Stimulated activated naive B cell treated with anti-CD40 and anti-IgM and Interleukin-4, amounts not matched to agents 10 μg/mL and 1 μg/mL and 100 μg/mL, for 72 hours (primary cell): ENCODE measurements around the gene PLPP6.
"Not testable (repeated sequence)": the region's sequence is repeated elsewhere in the genome, so short reads cannot be mapped to it uniquely, and the experiment has no call there.

Source experiments
- ATAC-seq, 2 donors: fragments of 150-1000 bp; cut with Tn5 transposase; replicated peaks; 2 replicates each; pipeline ENCODE4 v1.10.0; 2021; ENCODE audit warnings: moderate library complexity in 1 of 2
- DNase-seq: peaks from one replicate; pipeline ENCODE4 v3.0.0; 2021
- H3K27ac Mint-ChIP-seq: one replicate; pipeline ENCODE4 v1.8.0; 2022; ENCODE audit warnings: mild to moderate bottlenecking, mixed read lengths
- H3K27me3 Mint-ChIP-seq, 2 donors: one replicate each; pipeline ENCODE4 v1.8.0; 2022; ENCODE audit warnings: mixed read lengths in 2 of 2
- H3K36me3 Mint-ChIP-seq, 2 donors: one replicate each; pipeline ENCODE4 v1.8.0; 2022; ENCODE audit warnings: mixed read lengths in 2 of 2, mild to moderate bottlenecking in 1 of 2
- H3K4me1 Mint-ChIP-seq, 2 donors: one replicate each; pipeline ENCODE4 v1.8.0; 2022; ENCODE audit warnings: mixed read lengths in 2 of 2, mild to moderate bottlenecking in 1 of 2
- H3K4me3 Mint-ChIP-seq, 2 donors: one replicate each; pipeline ENCODE4 v1.8.0; 2022; ENCODE audit warnings: mild to moderate bottlenecking in 2 of 2, mixed read lengths in 2 of 2, moderate library complexity in 1 of 2
- H3K9me3 Mint-ChIP-seq, 2 donors: one replicate each; pipeline ENCODE4 v1.8.0; 2022; ENCODE audit warnings: mixed read lengths in 2 of 2, mild to moderate bottlenecking in 1 of 2

Gene PLPP6

DNA sequence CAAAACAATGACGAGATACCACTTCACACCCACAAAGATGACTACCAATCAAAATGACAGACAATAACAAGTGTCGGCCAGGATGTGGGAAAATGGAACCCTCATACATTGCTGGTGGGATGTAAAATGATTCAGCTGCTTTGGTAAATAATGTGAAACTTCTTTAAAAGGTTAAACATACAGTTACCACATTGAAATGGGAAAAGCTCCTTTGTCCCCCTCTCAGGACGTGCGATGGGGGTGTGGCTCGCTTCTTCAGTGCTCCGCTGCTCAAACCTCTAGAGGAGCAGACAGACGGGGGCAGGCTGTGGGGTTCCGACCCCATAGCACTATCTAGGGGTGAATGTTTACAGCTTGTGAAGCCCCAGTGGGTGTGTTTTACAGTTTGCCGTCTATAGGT is 8.0 kb upstream of the PLPP6 start:
- H3K27ac Mint-ChIP-seq, result no peak overlapping the region
- ATAC-seq, result no peak

DNA sequence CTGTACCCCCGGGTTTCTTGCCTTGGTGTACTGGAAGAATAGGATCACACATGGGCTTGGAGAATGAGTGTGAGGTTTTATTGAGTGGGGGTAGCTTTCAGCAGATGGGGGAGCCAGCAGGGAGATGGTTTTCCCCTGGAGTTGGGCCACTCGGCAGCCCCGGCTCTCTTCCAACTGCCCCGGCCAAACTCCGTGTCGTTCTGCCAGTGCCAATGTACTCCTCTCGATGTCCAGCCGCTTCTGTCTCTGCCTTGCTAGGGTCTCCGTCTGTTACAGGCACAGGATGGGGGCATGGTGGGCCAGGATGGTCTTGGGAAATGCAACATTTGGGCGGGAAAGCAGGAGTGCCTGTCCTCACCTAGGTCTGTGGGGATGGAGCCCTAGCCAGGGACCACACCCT is 7.6 kb upstream of the PLPP6 start:
- H3K4me1 Mint-ChIP-seq, result no peaks in the 10 kb centered on the region
- no peak overlapping the region for H3K4me3 Mint-ChIP-seq

More for the DNA sequence above, 8.0 kb upstream of the PLPP6 start:
- DNase-seq, result no peak
- Mint-ChIP-seq H3K4me1 (no peaks in the 10 kb centered on the region), H3K4me3 (no peak overlapping the region), H3K27me3 (peaks cover 42 to 53% of the 10 kb centered on the region in 2 donors), H3K36me3 (no peaks in the 10 kb centered on the region), H3K9me3 (no peaks in the 10 kb centered on the region)

DNA sequence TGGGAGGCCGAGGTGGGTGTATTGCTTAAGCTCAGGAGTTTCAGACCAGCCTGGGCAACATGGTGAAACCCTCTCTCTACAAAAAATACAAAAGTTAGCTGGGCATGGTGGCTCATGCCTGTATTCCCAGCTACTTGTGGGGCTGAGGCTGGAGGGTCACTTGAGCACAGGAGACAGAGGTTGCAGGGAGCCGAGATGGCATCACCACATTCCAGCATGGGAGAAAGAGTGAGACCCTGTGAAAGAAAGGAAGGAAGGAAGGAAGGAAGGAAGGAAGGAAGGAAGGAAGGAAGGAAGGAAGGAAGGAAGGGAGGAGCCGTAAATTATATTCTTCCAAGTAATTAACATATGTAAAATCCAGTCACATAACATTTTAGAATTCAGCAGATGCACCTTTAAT is 5.9 kb upstream of the PLPP6 start:
- H3K4me3 Mint-ChIP-seq, H3K4me1 Mint-ChIP-seq, DNase-seq, H3K36me3 Mint-ChIP-seq, H3K9me3 Mint-ChIP-seq, H3K27ac Mint-ChIP-seq, ATAC-seq: not testable (repeated sequence)
- H3K27me3 Mint-ChIP-seq, result peaks cover 39 to 43% of the 10 kb centered on the region in 2 donors

More for the DNA sequence above, 7.6 kb upstream of the PLPP6 start:
- DNase-seq, result no peak
- Mint-ChIP-seq H3K9me3 (no peaks in the 10 kb centered on the region), H3K36me3 (no peaks in the 10 kb centered on the region), H3K27ac (no peak overlapping the region), H3K27me3 (peaks cover 47 to 50% of the 10 kb centered on the region in 2 donors)
- ATAC-seq, result no peak

DNA sequence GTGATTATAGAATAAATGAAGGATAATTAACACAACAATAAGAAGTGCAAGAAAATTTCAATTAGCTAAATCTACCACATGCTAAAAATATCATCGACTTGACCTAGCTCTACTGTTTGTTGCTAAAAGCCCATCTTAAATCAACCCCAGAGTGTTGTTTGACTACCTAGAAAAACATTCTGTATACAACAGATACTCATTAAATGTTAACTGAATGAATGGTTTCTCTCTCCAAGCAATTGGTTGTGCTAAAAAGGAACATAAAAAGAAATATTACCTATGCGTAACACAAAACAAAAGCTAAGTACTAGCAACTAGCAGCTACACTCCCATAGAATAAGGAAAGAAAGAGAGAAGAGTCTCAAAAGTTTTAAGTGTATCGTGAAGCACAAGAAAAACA is 5.5 kb upstream of the PLPP6 start:
- Mint-ChIP-seq H3K4me3 (no peak overlapping the region), H3K27ac (no peak overlapping the region), H3K36me3 (no peaks in the 10 kb centered on the region), H3K27me3 (peaks cover 35 to 39% of the 10 kb centered on the region in 2 donors), H3K4me1 (peaks cover 0 to 5% of the 10 kb centered on the region in 2 donors), H3K9me3 (no peaks in the 10 kb centered on the region)
- DNase-seq (no peak), ATAC-seq (no peak)

DNA sequence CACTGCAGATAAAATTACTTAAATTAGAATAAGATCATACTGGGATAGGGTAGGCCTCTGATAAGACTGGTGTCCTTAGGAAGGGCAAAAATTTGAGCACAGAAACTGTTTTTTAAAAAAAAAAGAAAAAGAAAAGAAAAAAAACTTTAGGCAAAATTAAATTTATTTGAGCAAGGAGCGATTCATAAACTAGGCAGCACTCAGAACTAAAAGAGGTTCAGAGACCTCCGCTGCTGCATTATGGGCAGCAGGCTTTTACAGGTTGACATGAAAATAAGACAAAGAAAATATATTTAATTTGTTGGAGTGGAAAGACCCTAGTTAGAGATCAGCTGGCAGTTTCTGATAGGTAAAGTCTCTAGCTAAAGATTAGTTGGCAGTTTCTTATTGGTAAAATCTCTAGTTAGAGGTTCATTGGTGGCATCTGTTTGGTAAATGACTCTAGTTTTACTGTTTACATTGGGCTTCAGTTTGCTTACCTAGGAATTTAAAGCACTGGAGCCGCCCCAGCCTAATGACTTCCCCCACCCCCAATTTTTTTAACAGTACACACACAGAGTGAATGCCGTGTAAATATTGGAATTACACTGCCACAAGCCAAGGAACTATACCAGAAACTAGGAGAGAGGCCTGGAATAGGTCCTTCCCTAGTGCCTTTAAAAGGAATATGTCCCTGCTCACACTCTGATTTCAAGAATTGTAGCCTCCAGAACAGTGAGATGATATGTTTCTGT is 4.5 kb upstream of the PLPP6 start:
- Mint-ChIP-seq H3K9me3 (no peaks in the 10 kb centered on the region), H3K36me3 (no peaks in the 10 kb centered on the region), H3K4me3 (no peak overlapping the region), H3K27me3 (peaks cover 35 to 38% of the 10 kb centered on the region in 2 donors), H3K4me1 (peaks cover 4 to 12% of the 10 kb centered on the region in 2 donors), H3K27ac (no peak overlapping the region)
- DNase-seq (no peak), ATAC-seq (no peak)

- H3K36me3 Mint-ChIP-seq, DNase-seq, ATAC-seq, H3K9me3 Mint-ChIP-seq, H3K27ac Mint-ChIP-seq, H3K4me3 Mint-ChIP-seq: not testable (repeated sequence)
- peaks cover 16 to 17% of the 10 kb centered on the region in 2 donors for H3K27me3 Mint-ChIP-seq
- peaks cover 21 to 38% of the 10 kb centered on the region in 2 donors for H3K4me1 Mint-ChIP-seq
Observed at GRCh38 chr9:4660665-4661064, 1.4 kb upstream of the PLPP6 start.

- no peak overlapping the region for H3K4me3 Mint-ChIP-seq
- no peak for DNase-seq
- ATAC-seq, result no peak
- H3K36me3 Mint-ChIP-seq, result no peaks in the 10 kb centered on the region
- no peak overlapping the region for H3K27ac Mint-ChIP-seq
- H3K9me3 Mint-ChIP-seq, result no peaks in the 10 kb centered on the region
- peaks cover 25 to 43% of the 10 kb centered on the region in 2 donors for H3K4me1 Mint-ChIP-seq
- peaks cover 18 to 20% of the 10 kb centered on the region in 2 donors for H3K27me3 Mint-ChIP-seq
Observed at GRCh38 chr9:4661165-4661564, 929 bp upstream of the PLPP6 start.

GRCh38 chr9:4661611-4662010 is 483 bp upstream of the PLPP6 start:
- no peak for ATAC-seq

GRCh38 chr9:4662989-4663792 is 1.1 kb downstream of the PLPP6 start:
- peak overlapping the region; percentile 85 to 91 for H3K4me3 Mint-ChIP-seq

More at GRCh38 chr9:4661611-4662010, 483 bp upstream of the PLPP6 start:
- peak overlapping the region; percentile 85 to 91 for H3K4me3 Mint-ChIP-seq
- H3K27ac Mint-ChIP-seq, result peak overlapping the region; percentile 81
- no peak for DNase-seq
- no peaks in the 10 kb centered on the region for H3K9me3 Mint-ChIP-seq
- peaks cover 17 to 22% of the 10 kb centered on the region in 2 donors for H3K27me3 Mint-ChIP-seq
- peaks cover 29 to 48% of the 10 kb centered on the region in 2 donors for H3K4me1 Mint-ChIP-seq
- H3K36me3 Mint-ChIP-seq, result no peaks in the 10 kb centered on the region

DNA sequence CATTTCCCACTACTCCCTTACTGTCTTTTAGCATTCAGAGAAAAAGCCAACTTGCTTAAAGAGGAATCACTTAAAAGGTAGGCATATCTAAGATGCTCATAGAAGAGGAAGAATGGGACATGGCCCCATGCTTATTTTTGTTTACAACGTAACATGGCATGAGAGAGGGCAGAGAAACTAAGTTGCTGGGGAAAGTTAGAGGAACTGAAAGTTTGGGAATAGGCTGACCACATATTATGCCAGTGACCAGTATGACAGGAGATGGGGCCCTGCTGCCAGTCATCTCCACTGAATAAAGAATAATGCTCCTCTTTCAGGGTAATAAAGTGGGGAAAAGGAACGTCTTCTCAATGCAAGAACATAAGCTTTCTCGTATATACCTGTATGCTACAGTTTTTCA is 1.9 kb downstream of the PLPP6 start:
- H3K4me1 Mint-ChIP-seq, result peaks cover 29 to 48% of the 10 kb centered on the region in 2 donors
- peak overlapping the region in 1 of 2 donors; percentile 1 for H3K4me3 Mint-ChIP-seq
- H3K36me3 Mint-ChIP-seq, result no peaks in the 10 kb centered on the region
- no peak for DNase-seq
- peaks cover 18 to 25% of the 10 kb centered on the region in 2 donors for H3K27me3 Mint-ChIP-seq
- H3K9me3 Mint-ChIP-seq, result no peaks in the 10 kb centered on the region
- no peak overlapping the region for H3K27ac Mint-ChIP-seq
- no peak for ATAC-seq

More at GRCh38 chr9:4662989-4663792, 1.1 kb downstream of the PLPP6 start:
- peak in 1 of 2 donors; percentile 5 for ATAC-seq
- H3K9me3 Mint-ChIP-seq, result no peaks in the 10 kb centered on the region
- peaks cover 29 to 48% of the 10 kb centered on the region in 2 donors for H3K4me1 Mint-ChIP-seq
- peaks cover 14 to 22% of the 10 kb centered on the region in 2 donors for H3K27me3 Mint-ChIP-seq
- H3K27ac Mint-ChIP-seq, result peak overlapping the region; percentile 82
- no peaks in the 10 kb centered on the region for H3K36me3 Mint-ChIP-seq
- DNase-seq, result no peak

GRCh38 chr9:4665357-4665756 is 3.3 kb downstream of the PLPP6 start:
- H3K27me3 Mint-ChIP-seq, result peaks cover 14 to 18% of the 10 kb centered on the region in 2 donors
- no peak for DNase-seq
- no peaks in the 10 kb centered on the region for H3K9me3 Mint-ChIP-seq
- no peak overlapping the region for H3K4me3 Mint-ChIP-seq
- peaks cover 29 to 48% of the 10 kb centered on the region in 2 donors for H3K4me1 Mint-ChIP-seq
- no peak for ATAC-seq
- H3K36me3 Mint-ChIP-seq, result no peaks in the 10 kb centered on the region
- no peak overlapping the region for H3K27ac Mint-ChIP-seq

- ATAC-seq (peak; percentile 54), DNase-seq (peak; percentile 18)
- Mint-ChIP-seq H3K27ac (peak within 1 kb of the TSS; percentile 76), H3K4me1 (peaks cover 29 to 48% of the 10 kb centered on the region in 2 donors), H3K36me3 (no peaks in the 10 kb centered on the region), H3K4me3 (peak within 1 kb of the TSS; percentile 86 to 87), H3K27me3 (peaks cover 12 to 18% of the 10 kb centered on the region in 2 donors), H3K9me3 (no peaks in the 10 kb centered on the region)
Observed at GRCh38 chr9:4666042-4666699, 4.1 kb downstream of the PLPP6 start, which contains the start of gene SPATA6L. Gene SPATA6L (minus strand): TSS chr9:4666480. CDS start chr9:4666250, 230 bp downstream.

DNA sequence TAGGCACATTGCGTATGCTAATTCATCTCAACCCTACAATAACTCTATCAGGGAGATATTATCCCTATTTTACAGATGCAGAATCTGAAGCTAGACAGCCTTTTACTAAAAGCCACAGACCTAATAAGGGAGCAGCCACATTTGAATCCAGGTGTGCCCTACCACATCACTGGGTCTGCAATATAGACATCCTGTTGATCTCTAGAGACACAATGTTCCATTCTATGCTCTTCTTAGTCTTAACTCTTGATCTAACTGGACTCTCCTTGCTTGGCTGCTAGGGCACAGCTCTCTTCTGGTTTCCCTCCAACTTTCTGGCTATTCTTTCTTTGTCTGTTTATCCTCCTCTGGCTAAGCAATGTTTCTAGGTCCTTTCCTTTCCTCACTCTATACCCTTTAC is 5.6 kb downstream of the PLPP6 start:
- no peaks in the 10 kb centered on the region for H3K9me3 Mint-ChIP-seq

GRCh38 chr9:4668604-4669003 is 6.5 kb downstream of the PLPP6 start:
- DNase-seq (no peak), ATAC-seq (no peak)
- no peaks in the 10 kb centered on the region for H3K9me3 Mint-ChIP-seq
- no peak overlapping the region for H3K4me3 Mint-ChIP-seq
- H3K27me3 Mint-ChIP-seq, result peaks cover 12 to 18% of the 10 kb centered on the region in 2 donors
- no peak overlapping the region for H3K27ac Mint-ChIP-seq
- no peaks in the 10 kb centered on the region for H3K36me3 Mint-ChIP-seq
- H3K4me1 Mint-ChIP-seq, result peaks cover 19 to 29% of the 10 kb centered on the region in 2 donors

More for the DNA sequence above, 5.6 kb downstream of the PLPP6 start:
- ATAC-seq (no peak), DNase-seq (no peak)
- H3K4me1 Mint-ChIP-seq, result peaks cover 25 to 37% of the 10 kb centered on the region in 2 donors
- H3K27me3 Mint-ChIP-seq, result peaks cover 12 to 18% of the 10 kb centered on the region in 2 donors
- no peaks in the 10 kb centered on the region for H3K36me3 Mint-ChIP-seq
- H3K27ac Mint-ChIP-seq, result no peak overlapping the region
- H3K4me3 Mint-ChIP-seq, result no peak overlapping the region
